KG1 (cell line): Measurements from ENCODE around the gene ARHGAP30.
"Not testable (repeated sequence)": the region's sequence is repeated elsewhere in the genome, so short reads cannot be mapped to it uniquely, and the experiment has no call there.

Source experiments
- DNase-seq: peaks from one replicate; lab custom pipeline; 2025; lab: John Stamatoyannopoulos, UW

The ARHGAP30 gene

GRCh38 chr1:161039546-161039945, 30.1 kb downstream of the ARHGAP30 start:
- no peak for DNase-seq

GRCh38 chr1:161039154-161039545, 30.5 kb downstream of the ARHGAP30 start:
- DNase-seq, result no peak

- DNase-seq, result peak; percentile 45
Observed at GRCh38 chr1:161038523-161039153, 31.1 kb downstream of the ARHGAP30 start, which contains the start of gene TSTD1. TSTD1 (minus strand) TSS chr1:161038964; CDS start chr1:161038889, 75 bp downstream.

DNA sequence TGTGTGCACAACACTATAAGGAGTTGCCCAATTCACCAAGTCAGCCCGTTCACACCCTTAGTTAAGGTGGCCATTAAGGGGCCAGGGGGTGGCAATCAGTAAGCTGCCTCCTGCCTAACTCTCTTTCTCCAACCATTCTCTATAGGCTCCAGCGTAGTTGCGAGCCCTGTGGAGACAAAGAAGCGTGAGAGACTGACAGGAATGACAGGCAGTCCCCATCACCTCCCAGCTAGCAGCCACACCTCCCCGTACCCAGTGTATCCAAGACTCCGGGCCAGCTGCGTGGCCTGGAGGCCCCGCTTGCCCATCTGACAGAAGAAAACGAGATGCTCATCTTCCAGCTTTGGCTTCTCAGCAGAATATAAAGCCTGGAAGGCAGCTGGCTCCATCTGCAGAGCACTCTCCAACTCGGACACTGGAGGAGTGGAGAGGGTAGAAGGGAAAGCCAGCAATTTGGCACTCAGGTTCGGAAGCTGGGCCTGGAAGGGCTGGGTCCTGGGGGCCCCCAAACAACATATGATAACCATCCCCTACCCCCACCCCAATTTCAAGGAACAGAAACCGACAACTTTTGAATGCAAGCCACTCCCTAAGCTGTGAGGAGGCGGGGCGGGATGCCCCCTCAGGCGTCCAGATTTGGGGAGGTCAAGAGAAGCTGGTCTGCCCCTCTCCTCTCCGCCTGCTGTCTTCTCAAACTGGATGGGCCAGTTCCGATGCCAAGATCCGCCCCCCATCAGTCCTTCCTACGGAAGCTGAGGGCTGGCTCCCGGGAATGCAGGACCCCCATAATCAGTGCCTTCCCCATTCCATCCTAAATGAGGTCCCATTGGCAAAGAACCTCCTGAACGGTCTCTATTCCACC, 31.8 kb downstream of the ARHGAP30 start:
- DNase-seq, result no peak

GRCh38 chr1:161033751-161034150, 35.9 kb downstream of the ARHGAP30 start:
- DNase-seq, result no peak

- no peak for DNase-seq
Observed at GRCh38 chr1:161032409-161032808, 37.3 kb downstream of the ARHGAP30 start.

- no peak for DNase-seq
Observed at GRCh38 chr1:161031874-161032273, 37.8 kb downstream of the ARHGAP30 start.

DNA sequence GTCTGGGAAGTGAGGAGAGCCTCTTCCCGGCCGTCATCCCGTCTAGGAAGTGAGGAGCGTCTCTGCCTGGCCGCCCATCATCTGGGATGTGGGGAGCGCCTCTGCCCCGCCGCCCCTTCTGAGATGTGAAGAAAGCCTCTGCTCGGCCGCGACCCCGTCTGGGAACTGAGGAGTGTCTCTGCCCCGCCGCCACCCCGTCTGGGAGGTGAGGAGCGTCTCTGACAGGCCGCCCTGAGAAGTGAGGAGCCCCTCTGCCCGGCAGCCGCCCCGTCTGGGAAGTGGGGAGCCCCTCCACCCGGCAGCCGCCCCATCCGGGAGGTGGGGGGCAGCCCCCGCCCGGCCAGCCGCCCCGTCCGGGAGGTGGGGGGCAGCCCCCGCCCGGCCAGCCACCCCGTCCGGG, 40.2 kb downstream of the ARHGAP30 start:
- not testable (repeated sequence) for DNase-seq

DNA sequence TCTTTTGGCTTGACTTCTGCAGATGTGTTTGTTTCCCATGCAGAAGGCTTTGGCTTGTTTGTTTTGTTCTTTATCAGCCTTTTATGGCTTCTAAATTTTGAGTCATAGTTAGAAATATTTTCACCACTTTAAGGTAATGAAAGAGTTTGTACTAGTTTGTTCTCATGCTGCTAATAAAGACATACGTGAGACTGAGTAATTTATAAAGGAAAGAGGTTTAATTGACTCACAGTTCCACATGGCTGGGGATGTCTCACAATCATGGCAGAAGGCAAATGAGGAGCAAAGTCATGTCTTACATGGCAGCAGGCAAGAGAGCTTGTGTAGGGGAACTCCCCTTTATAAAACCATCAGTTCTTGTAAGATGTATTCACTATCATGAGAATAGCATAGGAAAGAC, 42.7 kb downstream of the ARHGAP30 start:
- not testable (repeated sequence) for DNase-seq

DNA sequence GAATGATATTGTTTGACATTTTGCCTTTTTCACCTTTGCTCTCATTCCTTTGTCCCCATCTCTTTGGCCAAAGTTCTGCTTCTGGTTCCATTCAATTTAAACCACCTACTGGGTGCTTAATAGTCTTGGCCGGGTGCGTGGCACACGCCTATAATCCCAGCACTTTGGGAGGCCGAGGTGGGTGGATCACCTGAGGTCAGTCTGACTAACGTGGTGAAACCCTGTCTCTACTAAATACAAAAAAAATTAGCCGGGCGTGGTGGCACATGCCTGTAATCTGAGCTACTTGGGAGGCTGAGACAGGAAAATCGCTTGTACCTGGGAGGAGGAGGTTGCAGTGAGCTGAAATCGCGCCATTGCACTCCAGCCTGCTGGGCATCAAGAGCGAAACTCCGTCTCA, 47.3 kb downstream of the ARHGAP30 start:
- DNase-seq, result not testable (repeated sequence)

- DNase-seq, result no peak
Observed at GRCh38 chr1:161021970-161022353, 47.7 kb downstream of the ARHGAP30 start.

GRCh38 chr1:161021165-161021969, 48.3 kb downstream of the ARHGAP30 start:
- peak; percentile 75 for DNase-seq

DNA sequence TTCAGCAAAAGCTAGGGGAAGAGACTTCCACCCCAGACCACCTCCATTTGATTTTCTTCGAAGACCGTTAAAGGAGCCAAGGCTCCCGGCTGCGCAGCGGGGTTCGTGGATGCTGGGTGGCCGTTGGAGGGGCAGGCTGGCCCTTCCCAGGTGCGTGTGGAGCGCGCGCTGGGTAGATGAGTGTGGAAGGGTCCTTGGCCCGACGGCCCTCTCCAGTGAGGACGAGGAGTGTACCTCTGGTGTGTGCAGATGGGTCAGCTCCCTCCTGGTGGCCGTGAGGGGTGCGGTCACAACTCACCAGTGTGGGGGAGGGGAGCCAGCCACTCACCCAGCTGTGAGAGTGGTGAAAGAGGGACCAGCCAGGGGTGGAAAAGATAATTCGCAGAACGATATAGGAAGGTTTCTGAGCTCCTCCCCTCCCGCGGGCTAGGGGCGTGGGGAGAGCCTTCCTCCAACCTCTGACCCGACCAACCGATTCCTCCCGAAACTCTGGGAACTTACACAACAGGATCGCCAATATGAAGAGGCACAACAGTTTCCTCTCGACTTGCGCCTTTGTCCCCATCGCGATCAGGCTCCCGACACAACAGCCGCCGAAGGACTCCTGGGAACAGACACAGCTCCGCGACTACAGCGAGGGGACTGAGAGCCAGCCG, 49.1 kb downstream of the ARHGAP30 start, which contains the start of gene F11R:
F11R (minus strand) TSS at position 644 of the 656 bp plus-strand sequence; CDS start at position 565, 79 bp downstream.
- peak; percentile 63 for DNase-seq

- peak; percentile 30 for DNase-seq
Observed at GRCh38 chr1:161019751-161020495, 49.8 kb downstream of the ARHGAP30 start.

DNA sequence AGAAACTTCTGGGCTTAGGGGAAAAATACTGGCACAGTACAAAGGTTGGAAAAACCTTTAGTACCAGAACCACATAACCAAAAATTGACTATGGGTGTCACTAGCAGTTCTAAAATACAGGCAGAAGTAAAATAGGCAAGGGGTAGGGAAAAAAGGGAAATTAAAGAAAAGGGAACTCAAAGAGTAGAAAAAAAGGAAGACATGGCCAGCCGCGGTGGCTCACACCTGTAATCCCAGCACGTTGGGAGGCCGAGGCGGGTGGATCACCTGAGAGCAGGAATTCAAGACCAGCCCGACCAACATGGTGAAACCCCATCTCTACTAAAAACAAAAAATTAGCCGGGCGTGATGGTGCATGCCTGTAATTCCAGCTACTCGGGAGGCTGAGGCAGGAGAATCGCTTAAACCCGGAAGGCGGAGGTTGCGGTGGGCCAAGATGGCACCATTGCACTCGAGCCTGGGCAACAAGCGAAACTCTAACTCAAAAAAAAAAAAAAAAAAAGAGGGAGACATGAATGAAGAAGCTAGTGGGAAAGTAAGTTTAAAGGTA, 50.5 kb downstream of the ARHGAP30 start:
- DNase-seq, result not testable (repeated sequence)

DNA sequence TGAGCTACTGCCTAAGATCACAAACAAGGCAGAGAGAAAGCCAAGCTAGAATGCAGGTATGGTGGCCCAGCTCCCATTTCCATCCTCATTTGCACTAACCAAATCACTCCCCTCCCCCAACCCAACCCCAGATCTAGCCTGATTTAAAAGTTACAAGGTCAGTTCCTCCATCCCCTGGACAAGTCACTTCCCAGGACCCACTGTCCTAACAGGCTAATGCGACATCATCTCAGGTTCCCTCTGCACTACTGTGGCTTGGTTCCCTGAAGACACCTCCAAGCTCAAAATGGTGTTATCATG, 51.1 kb downstream of the ARHGAP30 start:
- DNase-seq, result no peak

GRCh38 chr1:161017756-161018630, 51.7 kb downstream of the ARHGAP30 start:
- no peak for DNase-seq

DNA sequence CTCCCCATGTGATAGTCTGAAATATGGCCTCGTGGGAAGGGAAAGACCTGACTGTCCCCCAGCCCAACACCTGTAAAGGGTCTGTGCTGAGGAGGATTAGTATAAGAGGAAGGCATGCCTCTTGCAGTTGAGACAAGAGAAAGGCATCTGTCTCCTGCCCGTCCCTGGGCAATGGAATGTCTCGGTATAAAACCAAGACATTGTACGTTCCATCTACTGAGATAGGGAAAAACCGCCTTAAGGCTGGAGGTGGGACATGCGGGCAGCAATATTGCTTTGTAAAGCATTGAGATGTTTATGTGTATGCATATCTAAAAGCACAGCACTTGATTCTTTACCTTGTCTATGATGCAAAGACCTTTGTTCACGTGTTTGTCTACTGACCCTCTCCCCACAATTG, 52.5 kb downstream of the ARHGAP30 start:
- DNase-seq, result not testable (repeated sequence)

DNA sequence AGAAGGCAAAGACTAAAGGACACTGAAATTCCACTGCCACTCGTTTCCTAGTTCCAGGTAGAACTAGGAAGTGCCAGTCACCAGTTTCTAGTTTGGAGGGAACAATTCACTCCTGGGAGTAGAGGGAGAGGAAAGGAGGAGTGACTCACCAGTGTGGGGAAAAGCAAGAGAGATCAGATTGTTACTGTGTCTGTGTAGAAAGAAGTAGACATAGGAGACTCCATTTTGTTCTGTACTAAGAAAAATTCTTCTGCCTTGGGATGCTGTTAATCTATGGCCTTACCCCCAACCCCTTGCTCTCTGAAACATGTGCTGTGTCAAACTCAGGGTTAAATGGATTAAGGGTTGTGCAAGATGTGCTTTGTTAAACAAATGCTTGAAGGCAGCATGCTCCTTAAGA, 53.0 kb downstream of the ARHGAP30 start:
- DNase-seq, result not testable (repeated sequence)
